Measurements from ENCODE around the gene GPX5.
"Not testable (repeated sequence)": the region's sequence is repeated elsewhere in the genome, so short reads cannot be mapped to it uniquely, and the experiment has no call there.

GPX5 gene

DNA sequence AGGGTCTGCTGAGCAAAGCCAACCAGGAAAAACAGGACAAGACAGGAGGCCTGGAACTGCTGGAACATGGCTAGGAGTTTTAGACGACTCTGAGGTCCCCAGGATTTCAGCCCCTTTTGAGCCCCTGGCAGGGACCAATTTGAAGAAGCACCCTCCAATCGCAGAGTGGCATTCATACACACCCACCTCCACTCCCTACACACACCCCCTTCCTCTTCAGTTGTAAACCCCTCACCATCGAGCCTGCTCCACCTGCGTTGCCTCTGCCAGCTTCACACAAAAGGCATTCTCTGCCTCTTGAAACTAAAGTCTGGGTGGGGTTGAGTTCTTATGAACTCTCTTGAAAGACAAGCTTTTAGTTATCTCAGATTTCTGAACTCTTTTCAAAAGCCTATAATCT is 10.0 kb upstream of the GPX5 start, which contains the start of gene GPX6:
Gene GPX6, minus strand, starts transcription at position 118 of the 400 bp plus-strand sequence. Its CDS starts 50 bp downstream, at position 68.
- no peak for FAIRE-seq

DNA sequence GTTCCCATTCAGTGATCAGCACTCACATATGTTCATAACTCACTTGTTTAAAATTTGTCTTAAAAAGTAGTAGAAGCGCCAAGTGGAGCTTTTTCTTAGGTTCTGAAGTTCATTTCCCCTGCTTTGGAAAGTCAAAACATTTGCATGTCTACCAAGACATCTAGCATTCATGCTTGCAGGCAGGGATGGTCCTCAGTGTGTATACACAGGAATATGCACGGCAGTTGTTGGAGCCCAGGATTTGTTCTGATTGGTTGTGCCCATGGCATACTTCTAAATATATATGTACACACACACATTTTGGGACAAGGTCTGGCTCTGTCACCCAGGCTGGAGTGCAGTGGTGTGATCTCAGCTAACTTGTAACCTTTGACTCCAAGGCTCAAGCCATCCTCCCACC is 7.7 kb upstream of the GPX5 start:
- FAIRE-seq = no peak

DNA sequence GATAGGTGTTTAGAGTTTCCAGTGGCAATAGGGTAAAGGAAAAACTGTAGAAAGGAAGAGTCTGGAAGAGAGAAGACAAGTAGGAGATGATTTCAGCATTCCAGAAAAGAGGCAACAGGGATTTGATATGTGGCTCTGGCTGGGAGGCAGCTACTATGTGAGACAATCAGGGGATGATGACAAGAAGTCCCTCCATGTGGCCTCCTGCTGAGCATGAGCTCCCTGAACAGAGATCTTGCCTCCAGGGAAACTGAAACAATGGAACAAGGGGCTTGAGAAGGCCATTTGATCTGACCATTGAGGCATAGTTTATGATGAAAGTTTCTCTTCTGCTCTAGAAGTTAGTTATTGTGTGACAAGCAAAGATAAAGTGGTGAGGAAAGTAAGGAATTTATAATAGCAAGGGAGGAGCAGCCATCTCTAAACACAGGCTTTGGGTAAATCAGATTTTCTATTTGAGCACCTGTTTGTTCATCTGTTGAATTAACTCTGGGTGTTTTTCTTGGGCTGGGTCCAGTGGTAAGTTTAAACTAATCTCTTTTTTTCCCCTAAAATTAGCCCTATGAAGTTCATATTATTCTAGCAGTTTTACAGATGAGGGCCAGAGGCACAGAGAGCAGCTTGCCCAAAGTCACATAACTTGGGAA is 3.0 kb upstream of the GPX5 start:
- no peak for FAIRE-seq

DNA sequence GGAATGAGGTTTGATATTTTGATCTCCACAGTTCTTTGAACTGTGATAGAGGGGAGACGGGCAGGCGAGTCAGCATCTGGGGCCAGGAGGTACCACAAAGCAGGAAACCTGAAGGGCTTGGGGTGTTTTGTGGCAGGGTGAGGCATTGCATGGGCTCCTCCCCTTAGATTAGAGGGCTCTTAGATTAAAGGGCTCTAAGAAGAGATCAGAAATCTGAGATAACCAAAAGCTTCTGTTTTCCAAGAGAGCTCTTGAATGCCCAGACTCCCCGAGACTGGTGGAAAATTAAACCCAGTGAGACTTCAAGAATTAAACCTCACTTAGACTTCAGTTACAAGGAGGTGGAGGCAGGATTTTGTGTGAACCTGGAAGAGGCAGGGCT is 2.4 kb upstream of the GPX5 start:
- FAIRE-seq = no peak

DNA sequence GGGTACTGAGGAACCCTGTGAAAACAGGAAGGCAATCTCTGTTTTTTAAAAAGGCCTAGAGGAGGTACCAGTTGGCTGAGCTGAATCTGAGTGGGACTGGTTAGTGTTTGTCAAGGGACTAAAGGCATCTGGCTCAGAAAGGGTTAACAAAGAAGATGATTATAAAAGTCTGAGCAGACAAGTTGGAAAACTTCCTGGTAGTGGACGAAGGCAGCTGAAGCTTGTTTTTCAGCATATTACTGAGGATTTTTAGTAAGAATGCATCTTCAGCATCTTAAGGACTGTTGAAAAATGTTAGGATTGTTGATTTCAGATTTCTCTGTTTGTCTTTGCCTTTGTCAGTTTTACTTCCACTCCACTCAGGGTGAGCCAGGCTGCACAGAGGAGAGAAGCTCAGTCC is 5.1 kb downstream of the GPX5 start:
- no peak for FAIRE-seq

DNA sequence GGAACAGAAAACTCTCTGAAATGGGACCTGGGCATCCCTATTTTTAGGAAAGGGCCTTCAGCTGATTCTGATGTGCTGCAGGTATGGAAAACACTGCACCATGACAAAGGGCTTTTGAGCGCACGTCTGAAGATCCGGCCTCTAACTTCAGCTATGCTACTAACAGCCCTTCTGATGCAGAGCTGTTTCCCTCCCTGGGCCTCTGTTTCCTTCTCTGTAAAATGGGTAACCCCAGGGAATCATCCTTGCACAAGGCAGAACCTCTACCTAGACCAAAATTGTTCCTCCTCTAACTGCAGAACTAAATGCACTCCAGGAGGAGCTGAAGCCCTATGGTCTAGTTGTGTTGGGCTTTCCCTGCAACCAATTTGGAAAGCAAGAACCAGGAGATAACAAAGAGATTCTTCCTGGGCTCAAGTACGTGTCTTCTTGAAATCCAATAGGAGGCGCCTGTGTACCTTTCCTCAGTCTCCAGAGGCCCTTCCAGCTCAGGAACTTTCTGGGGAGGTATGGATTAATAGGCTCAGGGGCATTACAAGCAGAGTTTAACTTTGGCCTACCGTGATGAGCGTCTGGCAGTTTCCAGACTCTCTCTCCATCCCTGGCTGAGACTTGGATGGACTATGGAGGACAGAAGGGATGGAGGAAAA is 5.9 kb downstream of the GPX5 start:
- FAIRE-seq = no peak

DNA sequence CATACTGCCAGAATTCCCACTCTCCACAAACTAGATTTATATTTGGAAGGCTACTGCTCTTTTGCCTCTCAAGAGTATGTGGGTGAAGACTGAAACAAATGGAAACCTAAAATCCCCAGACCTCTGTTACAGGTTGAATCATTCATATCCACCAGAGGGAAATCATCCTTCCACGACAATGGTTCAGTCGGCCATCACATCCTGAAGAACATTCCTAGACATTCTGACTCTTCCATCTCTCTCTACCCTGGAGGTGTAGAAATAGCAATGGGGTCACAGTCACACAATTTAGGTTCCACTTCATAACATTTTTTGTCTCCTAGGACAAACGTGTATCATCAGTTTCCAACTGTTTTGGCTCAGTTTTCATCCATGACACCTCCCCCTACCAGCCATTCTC is 8.6 kb downstream of the GPX5 start:
- no peak for FAIRE-seq

DNA sequence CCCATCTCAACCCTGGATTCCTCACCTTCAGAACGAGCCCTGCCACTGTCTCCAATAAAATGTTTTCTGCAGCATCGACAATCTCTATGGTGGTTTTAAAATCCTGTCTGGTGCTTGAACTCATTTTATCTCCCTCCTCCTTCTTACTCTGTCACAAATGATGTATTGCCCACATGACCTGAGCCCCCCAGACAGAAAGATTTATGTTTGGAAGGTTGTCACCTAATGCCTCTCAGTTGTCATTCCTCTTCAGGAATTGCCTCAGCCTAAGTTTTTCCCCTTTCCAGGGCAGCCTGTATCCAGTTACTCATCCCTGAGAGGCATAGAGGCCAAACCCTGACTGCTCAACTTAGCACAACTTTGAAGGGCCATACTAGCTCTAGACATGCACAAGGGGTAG is 9.2 kb downstream of the GPX5 start:
- no peak for FAIRE-seq

DNA sequence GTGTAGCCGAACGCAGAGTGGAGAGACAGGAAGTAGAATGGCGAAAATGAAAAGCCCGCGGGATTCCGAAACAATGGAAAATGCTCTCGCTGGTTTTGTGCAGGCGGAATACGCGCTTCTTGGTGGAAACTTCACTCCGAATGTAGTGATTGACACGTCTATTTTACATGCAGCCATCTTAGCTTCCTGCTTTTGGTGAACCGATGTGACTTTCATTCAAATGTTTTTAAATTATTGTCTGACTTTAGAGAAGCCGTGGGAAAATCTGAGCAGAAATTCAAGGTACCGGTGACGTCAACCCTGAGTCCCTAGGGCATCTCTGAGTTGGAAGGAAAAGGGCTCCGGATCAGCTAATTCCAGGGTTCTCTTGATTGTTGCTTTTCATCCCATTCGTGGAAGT is 11.4 kb downstream of the GPX5 start:
- FAIRE-seq = peak; percentile 86

DNA sequence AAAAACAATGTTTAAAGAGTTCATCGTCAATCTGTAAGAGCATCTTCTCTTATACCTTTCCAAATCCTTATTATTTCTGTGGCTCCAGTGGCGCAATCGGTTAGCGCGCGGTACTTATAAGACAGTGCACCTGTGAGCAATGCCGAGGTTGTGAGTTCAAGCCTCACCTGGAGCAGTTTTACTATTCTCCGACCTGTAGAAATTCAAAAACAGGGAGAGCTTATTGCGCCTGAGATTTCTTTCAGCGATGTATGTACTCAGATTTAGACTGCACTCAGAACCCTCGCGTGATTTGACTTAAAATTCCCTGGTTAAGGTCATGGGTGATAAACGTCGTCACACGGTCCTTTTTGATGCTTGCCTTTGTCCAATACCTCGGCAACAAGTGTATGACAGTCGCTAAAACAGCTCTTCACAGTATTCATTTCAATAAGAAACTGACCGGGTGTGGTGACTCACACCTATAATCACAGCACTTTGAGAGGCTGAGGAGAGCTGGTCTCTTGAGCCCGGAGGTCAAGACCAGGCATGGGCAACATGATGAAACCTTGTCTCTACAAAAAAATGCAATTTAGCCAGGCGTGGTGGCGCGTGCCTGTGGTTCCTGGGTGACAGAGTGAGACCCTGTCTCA is 11.9 kb downstream of the GPX5 start:
- FAIRE-seq = no peak

DNA sequence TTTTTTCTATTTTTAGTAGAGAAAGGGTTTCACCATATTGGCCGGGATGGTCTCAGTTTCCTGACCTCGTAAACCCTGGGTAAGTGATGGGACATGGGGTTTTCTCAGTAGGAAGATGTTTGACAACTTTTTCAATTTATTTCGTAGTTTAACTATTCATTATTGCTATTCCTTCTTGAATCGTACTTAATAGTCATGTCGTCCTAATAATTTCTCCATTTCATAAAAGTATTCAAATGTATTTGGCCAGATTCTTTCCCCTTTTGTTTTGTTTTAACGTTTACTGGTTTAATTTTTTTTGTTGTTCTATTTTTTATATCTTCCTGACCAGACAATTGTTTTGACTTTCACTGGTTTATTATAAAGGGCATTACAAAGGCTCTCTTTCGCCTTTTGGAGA is 16.3 kb downstream of the GPX5 start:
- no peak for FAIRE-seq

DNA sequence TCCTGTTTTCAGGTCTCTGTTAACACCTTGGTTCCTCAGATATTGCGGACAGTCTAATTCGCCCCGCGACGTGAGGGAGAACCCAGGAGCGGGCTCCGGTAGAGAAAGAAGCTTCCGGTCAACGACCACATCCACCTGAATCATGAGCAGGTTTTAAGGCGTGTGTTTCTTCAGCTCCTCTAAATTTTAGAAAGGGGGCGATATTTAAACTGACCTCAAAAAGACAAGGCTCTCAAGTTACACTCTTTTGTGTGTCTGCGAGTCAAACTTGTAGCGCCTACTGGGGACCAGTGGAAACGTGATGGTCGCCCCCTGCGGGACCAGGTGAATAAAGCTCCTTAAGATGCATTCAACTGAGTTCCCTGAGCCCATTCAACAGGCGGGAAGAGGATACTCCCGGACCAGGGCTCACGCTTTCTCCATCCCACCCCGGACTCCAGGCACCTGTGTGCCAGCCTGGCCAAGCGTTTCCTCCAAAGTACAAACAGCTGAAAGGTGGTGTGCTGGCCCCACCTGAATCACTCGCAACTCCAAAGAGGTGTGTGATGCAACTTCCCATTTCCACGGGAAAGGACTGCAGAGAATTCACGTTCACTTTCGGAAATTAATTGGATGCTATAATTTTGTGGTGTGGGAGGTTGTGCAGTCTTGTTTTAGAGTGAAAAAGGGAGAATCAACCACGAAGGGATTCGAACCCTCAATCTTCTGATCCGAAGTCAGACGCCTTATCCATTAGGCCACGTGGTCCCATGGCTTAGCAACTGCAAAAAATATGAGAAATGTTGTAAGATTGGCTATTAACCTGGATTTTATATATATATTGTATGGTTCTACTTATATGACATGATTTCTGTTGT is 17.0 kb downstream of the GPX5 start:
- FAIRE-seq = peak; percentile 97

DNA sequence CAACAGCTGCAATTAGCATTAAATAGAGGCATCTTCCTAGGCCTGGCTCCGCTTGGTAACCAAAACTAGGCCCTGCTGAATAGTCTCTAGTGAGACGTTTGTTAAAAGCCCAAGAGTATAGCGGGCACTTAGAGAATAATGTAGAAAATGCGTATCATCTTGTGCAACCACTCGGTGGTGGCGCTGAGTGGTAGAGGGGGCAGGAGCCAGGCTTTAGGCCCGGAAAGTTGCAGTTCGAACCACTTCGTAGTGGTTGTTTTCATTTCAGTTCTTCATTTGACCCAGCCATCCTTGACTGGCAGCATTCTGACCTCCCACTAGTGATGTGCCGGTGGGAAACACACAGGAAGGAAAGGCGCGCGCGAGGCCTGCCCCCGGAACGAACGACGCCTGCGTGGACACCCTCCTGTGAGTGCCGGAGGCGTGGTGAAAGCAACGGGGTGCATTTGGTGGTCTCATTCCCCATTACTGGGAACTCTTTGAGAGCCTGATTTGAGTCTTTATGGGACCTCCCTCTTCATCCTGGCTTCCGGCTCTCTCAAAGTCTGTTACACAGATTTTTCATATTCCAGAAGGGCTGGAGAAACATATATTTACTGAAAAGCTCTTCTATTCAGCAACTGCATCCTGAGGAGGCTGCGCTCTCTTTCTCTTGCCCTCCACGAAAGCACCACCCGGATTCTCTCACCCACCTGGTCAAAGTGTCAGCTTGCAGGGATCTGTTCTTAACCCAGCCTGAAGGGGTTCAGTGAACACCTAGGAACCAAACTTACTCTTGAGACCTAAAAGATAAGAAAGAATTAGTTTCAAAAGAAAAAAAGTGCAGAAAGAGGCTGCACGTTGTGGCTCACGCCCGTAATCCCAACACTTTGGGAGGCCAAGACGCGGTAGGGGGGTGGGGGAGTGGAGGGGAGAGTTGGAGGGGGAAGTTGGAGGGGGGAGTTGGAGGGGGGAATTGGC is 18.2 kb downstream of the GPX5 start:
- FAIRE-seq = no peak

DNA sequence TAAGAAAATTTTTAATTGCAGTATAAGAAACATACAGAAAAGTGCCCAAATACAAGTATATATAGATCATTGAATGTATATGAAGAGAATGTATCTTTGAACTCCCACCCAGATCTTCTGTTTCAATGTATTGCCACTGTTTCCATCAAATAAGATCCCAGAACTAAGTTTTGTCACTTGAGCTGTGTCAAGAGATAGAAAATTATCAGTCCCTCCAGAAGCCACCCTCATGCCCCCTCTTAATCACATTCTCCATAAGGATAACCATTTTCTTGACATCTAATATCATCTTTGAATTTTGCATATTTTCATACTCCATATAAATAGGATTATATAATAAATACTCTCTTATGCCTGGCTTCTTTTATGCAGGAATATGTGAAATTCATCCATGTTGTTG is 20.3 kb downstream of the GPX5 start:
- FAIRE-seq = no peak

DNA sequence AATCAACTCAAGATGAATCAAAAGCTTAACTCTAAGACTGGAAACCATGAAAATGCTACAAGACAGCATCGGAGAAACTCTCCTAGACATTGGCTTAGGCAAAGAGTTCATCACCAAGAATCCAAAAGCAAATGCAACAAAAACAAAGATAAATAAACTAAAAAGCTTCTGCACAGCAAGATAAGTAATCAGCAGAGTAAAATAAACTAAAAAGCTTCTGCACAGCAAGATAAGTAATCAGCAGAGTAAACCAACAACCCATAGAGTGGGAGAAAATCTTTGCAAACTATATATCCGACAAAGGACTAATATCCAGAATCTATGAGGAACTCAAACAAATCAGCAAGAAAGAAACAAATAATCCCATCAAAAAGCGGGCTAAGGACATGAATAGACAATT is 21.3 kb downstream of the GPX5 start:
- not testable (repeated sequence) for FAIRE-seq

DNA sequence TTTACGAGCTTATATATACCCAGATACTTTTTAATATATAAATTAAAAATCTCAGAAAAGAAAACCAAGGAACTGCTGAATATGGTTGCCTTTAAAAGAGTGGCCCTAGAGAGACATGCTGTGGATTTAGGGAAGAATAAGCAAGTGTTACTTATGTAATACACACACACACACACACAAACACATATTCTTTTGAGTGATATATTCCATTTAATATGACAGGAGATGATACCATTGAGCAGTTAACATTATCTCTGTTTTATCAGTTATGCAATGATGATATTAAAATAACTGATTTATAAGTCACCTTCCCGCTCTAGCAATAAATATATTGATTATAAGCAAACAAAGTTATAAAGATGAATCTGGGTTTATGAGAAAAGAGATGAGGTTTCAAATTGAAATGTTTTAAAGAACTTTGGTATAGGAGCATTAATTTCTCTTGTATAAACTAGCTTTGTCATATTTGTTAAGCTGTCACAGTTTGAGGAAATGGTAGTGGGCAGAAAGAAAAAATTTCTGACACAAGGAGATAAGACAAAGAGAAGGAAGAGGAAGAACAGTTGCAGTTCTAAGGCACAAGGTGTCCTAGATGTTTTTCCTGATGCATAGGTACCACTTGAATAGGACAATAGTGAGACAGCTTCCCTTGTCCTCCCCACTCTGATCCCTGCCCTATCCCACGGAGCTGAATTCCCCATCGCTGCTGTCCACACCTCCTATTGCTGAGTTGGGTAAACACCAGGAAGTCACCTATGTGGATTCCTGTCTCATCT is 26.4 kb downstream of the GPX5 start:
- FAIRE-seq = no peak

DNA sequence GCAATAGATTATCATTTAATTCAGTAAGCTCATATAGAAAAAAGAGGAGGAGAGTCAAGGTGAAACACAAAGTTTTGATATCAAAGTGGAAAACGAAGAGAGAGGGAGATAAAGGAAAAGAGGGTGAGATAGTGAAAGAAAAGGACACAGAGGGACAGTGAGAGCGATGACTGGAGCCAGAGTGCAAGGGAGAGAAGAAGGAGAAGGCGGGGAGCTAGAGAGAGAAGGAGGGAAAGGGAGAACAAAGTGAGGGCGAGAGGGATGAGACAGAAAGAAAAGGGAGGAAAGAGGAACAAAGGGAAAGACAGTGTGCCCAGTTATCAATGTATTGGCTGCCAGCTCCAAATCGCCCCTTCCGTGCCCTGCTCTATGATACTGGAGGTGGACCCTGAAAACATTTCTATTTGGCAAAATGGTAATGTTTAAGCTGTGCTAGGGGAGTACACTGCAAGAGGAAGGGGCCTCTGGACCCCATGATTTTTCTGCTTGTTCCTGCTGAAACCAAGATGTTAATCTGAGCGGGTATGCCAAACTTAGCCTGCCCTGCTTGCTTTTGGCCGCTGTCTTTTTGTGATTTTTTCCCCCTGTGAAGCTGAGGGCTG is 27.8 kb downstream of the GPX5 start:
- FAIRE-seq = no peak

DNA sequence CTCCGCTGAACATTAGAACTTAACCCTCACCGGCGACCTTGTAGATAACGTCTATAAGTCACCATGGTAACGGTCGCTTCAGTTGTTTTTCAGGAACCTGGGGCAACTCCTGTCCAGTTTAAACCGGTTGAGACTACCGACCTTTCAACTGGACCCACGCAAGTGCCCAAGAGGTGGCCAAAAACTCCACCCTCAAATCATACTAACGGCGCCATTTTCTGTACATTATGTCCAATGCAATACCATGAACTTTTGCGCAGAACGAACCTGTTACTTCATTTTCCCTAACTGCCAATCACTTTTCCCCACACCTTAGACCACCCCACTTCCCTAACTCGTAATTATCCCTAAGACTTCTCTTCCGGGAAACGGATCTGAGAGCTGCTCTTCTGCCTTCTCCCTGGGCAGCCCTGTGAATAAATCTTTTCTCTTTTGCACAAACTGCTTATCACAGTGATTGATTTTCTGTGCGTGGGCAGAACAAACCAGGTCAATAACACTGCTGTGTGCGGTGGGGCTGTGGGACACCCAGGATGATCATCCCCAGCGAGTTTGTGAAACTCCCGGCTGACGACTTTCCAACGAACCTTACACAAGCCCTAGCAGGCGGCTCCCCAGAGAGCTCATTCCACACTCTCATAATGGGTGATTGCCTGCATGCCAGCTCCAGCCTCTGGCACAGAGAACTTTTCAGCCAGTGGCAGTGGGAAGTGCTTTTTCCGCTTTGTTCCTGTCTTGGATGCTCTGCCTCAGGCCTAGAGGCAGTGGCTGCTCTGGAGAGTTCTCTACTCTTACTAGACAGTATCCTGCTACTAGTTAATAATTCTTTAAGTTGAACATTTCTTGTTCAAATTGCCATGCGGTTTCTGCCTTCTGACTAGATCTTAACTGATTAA is 28.6 kb downstream of the GPX5 start:
- no peak for FAIRE-seq

DNA sequence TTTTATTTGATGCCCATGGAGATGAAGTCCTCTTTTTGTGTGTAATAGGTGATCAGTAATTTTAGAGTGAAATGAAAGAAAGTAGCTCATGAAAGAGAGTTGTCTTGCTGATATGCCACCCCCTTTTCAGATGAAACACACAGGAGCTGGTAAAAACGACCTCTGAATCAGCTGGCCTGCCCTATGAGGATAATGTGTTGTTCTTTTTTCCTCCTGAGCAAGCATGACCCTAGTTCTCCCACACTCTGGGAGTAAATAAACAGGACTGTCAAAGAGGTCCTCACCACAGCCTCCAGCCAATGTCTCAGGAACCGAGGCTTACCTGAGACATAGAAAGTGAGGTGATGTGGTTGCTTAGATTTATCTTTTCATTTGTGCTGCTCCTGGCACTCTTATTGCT is 29.5 kb downstream of the GPX5 start:
- no peak for FAIRE-seq

DNA sequence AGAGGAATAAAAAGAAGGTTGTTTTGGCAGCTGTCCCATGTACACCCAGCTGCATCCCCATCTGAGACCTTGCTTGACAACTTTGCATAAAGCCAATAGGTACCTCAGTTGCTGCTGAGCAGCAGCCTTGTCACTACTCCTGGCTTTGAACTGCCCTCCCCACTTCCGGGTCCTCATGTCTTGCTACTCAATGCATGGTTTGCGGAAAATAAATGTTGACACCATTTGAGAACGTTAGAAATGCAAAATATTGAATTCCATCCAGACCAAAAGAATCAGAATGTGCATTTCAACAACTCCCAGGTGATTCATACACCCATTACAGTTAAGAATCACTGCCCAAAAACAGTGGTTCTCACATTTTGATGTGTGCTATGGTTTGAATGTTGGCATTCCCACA is 32.9 kb downstream of the GPX5 start:
- FAIRE-seq = no peak
